ENCODE results near the gene RAB44. TPM values are rescaled to one million over a fixed set of nuclear protein-coding genes. Genes with fewer than 3 reads are reported as not detected.
A peak's percentile ranks its signal among the peaks of the same experiment; 100 is the strongest.

Gene RAB44
- total RNA-seq, 2 experiments from 2014 or later, result 0.07 TPM; not detected in 1

DNA sequence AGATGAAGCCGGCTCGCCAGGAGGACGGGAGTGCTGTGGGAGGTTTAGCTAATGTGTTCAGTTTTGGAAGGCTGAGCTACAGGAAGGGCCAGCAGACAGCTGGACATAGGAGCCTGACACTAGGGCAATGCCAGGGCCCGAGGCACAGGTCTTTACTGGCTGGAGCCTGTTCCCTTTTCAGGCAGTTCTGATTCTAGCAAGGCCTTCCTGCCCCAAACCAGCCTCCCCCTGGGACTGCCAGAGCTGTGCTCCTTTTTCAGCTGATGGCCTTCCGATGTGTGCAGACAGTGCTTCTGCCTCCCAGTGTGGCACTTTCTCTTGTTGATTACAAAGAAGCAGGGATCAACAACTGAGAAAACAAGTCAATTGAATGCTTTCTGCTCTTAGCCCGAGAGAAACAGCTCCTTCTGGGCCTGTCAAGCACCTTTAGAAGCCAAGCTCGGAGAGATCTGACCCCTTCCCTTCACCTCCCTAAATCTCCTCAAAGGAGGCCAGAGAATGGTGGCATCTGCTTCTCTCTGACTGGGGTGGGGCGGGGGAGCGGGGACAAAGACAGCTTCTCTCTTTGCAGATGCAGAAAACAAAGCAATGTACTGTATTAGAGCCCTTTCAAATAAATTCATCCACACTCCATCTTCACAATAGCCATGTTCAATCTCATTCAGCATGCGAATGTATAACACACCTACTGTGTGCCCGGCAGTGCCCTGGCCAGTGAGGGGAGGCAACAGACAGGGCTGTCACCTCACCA, 63.2 kb downstream of the RAB44 start:
- no peaks in the 10 kb centered on the region for H3K9me3 Mint-ChIP-seq
- H3K4me1 Mint-ChIP-seq (ENCODE audit: low read depth), result peaks cover 23% of the 10 kb centered on the region
- DNase-seq, result no peak
- no peak overlapping the region for H3K4me3 Mint-ChIP-seq
- ChIA-PET CTCF (interaction anchor here (1.0 to 18.9 kb wide), 14 partner anchors 10 to 341 kb away, joined by 3 to 477 read pairs (median 6); partner anchors contain the start of gene RAB44), POLR2A (interaction anchor here (0.6 to 0.9 kb wide), 2 partner anchors 8 to 415 kb away, joined by 3 to 4 read pairs; no protein-coding TSS in a partner anchor)
- no peak for TF ChIP-seq CTCF (IDR thresholded peaks at IDR 0.05)
- no peaks in the 10 kb centered on the region for H3K27me3 Mint-ChIP-seq
- no peaks in the 10 kb centered on the region for H3K36me3 Mint-ChIP-seq (ENCODE audit: low read depth)
- H3K27ac Mint-ChIP-seq, result no peak overlapping the region
- intact Hi-C loops (cut with micrococcal nuclease), result loop anchor here (10.0 kb wide), 1 partner anchor 454 kb away; no protein-coding TSS in a partner anchor
- ATAC-seq, result no peak

DNA sequence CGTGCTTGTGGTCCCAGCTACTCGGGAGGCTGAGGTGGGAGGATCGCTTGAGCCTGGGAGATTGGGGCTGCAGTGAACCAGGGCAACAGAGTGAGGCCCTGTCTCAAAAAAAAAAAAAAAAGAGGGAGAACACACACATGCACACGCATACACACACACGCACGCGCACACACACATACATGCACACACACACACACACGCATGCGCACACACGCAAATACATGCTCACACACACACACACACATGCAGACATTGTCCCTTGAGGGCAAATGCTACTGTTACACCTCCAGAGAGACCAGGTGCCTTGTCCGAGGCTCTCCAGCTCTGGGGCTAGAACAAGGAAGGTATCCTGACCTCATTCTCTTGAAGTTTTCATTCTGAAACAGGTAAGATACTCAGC, 64.5 kb downstream of the RAB44 start:
- ChIA-PET CTCF (interaction anchor here (1.0 to 18.9 kb wide), 7 partner anchors 9 to 256 kb away, joined by 3 to 477 read pairs (median 56); no protein-coding TSS in a partner anchor), POLR2A (no interaction called here)
- TF ChIP-seq CTCF (IDR thresholded peaks at IDR 0.05), result no peak
- H3K4me3 Mint-ChIP-seq, result no peak overlapping the region
- peaks cover 14% of the 10 kb centered on the region for H3K4me1 Mint-ChIP-seq (ENCODE audit: low read depth)
- intact Hi-C loops (cut with micrococcal nuclease), result loop anchor here (10.0 kb wide), 1 partner anchor 453 kb away; no protein-coding TSS in a partner anchor
- ATAC-seq (no peak), DNase-seq (no peak)
- no peaks in the 10 kb centered on the region for H3K27me3 Mint-ChIP-seq
- no peaks in the 10 kb centered on the region for H3K9me3 Mint-ChIP-seq
- H3K36me3 Mint-ChIP-seq (ENCODE audit: low read depth), result no peaks in the 10 kb centered on the region
- H3K27ac Mint-ChIP-seq, result no peak overlapping the region

DNA sequence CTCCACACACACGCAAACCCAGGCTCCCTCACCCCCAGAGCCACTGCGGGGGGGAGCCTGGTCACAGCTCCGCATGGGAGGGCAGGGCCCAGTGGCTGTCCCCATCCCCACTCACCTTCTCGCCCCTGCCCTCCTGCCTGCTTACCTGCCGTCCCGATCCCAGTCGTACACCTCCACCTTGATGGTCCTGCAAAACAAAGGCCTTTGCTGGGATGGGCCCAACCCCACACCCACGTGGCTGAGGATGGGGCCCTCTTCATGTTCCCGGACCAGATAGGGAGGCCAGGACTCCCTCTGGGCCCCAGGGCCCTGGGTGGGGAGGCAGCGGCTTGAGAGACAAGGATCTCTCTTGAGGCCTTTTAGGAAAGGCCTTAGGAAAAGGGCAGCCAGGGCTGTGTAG, 67.6 kb downstream of the RAB44 start:
- no peaks in the 10 kb centered on the region for H3K9me3 Mint-ChIP-seq
- intact Hi-C loops (cut with micrococcal nuclease), result loop anchor here (5.0 to 10.0 kb wide), 2 partner anchors 87 to 450 kb away; no protein-coding TSS in a partner anchor
- no peak for TF ChIP-seq CTCF (IDR thresholded peaks at IDR 0.05)

GRCh38 chr6:36765594-36766398, 68.2 kb downstream of the RAB44 start:
- H3K4me1 Mint-ChIP-seq (ENCODE audit: low read depth), result peaks cover 31% of the 10 kb centered on the region
- H3K27ac Mint-ChIP-seq, result no peak overlapping the region
- no peak overlapping the region for H3K4me3 Mint-ChIP-seq
- ATAC-seq (peak; percentile 88), DNase-seq (peak; percentile 90)
- no peaks in the 10 kb centered on the region for H3K9me3 Mint-ChIP-seq
- ChIA-PET POLR2A (interaction anchor here (0.9 to 1.9 kb wide), 6 partner anchors 13 to 252 kb away, joined by 3 to 7 read pairs (median 3); partner anchors contain the start of gene PPIL1), CTCF (interaction anchor here (0.6 to 18.9 kb wide), 46 partner anchors 9 to 548 kb away, joined by 3 to 477 read pairs (median 5); partner anchors contain the start of genes C6orf89, MTCH1 and PPIL1)
- H3K36me3 Mint-ChIP-seq (ENCODE audit: low read depth), result no peaks in the 10 kb centered on the region
- intact Hi-C loops (cut with micrococcal nuclease), result loop anchor here (2.0 to 10.0 kb wide), 3 partner anchors 87 to 449 kb away; no protein-coding TSS in a partner anchor
- TF ChIP-seq CTCF (IDR thresholded peaks at IDR 0.05), result peak; percentile 87
- no peaks in the 10 kb centered on the region for H3K27me3 Mint-ChIP-seq

More for the DNA sequence above, 67.6 kb downstream of the RAB44 start:
- ATAC-seq (no peak), DNase-seq (no peak)
- Mint-ChIP-seq H3K36me3 (ENCODE audit: low read depth) (no peaks in the 10 kb centered on the region), H3K27ac (no peak overlapping the region), H3K27me3 (no peaks in the 10 kb centered on the region), H3K4me1 (ENCODE audit: low read depth) (peaks cover 25% of the 10 kb centered on the region), H3K4me3 (no peak overlapping the region)
- ChIA-PET CTCF (interaction anchor here (0.7 to 18.9 kb wide), 30 partner anchors 8 to 456 kb away, joined by 3 to 477 read pairs (median 5); partner anchors contain the start of genes C6orf89, CDKN1A, MTCH1 and PPIL1), POLR2A (interaction anchor here (0.6 to 1.9 kb wide), 5 partner anchors 14 to 162 kb away, joined by 3 to 7 read pairs (median 3); partner anchors contain the start of gene PPIL1)

All from activated CD8-positive, alpha-beta T cell treated with anti-CD3 and anti-CD28 coated beads for 36 hours (primary cell).